Posterior cingulate gyrus (tissue), 11 donors: ENCODE results near the gene UGT1A5.

Source experiments
- DNase-seq, 10 donors: peaks; one replicate each; pipeline versions ENCODE4 v3.0.0 to v3.0.0-alpha.2; 2020 to 2021; ENCODE audit warnings: mixed read lengths in 3 of 10
- intact Hi-C: fragments of 100-400 bp; cut with DNase I; formaldehyde crosslinking; loops from one replicate; pipeline ENCODE4 v1.15.1; 2023

UGT1A5 gene

DNA sequence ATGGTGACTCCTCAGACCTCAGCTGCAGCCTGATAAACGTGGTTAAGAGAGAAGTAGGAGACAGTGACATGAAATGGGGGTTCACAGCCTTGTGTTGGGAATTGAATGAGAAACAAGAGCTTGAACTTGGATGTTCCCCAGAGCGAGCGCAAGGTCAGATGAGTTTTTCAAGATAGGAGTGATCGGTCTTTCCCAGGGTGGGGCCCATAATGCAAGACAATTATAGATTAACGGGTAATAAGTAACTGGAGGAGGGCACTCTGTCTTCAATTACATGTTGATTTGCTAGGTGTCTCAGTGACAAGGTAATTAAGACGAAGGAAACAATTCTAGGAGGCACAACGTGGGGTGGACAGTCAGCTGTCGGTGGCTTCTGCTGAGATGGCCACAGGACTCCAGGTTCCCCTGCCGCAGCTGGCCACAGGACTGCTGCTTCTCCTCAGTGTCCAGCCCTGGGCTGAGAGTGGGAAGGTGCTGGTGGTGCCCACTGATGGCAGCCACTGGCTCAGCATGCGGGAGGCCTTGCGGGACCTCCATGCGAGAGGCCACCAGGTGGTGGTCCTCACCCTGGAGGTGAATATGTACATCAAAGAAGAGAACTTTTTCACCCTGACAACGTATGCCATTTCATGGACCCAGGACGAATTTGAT, at the start of gene UGT1A5:
Gene UGT1A5 (plus strand): TSS at position 297 of the 651 bp plus-strand sequence. CDS start 85 bp downstream, at position 382.
- intact Hi-C loops: loop anchor here (5.0 kb wide), 1 partner anchor 265 kb away; no protein-coding TSS in a partner anchor
- peak in 1 of 10 donors; percentile 62 for DNase-seq

DNA sequence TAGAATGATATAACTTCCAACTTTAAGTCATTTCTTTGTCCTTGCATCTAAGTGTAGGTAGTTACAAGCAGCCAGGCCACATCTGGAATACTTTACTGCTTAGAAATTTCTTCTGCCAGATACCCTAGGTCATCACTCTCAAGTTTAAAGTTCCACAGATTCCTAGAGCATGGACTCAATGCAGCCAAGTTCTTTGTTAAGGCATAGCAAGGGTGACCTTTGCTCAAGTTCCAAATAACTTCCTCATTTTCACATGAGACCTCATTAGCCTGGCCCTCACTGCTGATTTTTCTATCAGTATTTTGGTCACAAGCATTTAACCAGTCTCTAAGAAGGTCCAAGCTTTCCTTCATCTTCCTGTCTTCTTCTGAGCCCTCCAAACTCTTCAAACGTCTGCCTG, 48.8 kb upstream of the UGT1A5 start:
- DNase-seq: no peak
- intact Hi-C loops: no loop called here

DNA sequence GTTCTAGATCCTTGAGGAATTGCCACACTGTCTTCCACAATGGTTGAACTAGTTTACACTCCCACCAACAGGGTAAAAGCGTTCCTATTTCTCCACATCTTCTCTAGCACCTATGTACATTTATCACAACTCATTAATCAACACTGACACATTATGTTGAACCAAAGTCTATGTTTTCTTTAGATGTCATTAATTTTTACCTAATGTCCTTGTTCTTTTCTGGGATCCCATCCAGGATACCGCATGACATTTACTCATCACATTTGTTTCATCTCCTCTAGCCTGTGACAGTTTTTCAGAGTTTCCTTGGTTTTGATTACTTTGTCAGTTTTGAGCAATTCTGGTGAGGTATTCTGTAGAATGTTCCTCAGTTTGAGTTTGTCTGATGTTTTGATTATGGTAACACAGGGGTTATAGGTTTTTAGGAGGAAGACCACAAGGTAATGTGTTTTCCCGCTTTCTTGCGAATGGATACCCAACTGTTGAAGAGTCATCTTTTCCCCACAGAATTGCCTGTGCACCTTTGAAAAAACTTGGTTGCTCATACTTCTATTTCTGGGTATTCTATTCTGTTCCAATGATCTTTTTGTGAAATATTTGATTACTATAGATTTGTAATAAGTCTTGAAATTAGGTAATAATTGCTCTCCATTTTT, 44.0 kb upstream of the UGT1A5 start:
- intact Hi-C loops: no loop called here
- no peak for DNase-seq

DNA sequence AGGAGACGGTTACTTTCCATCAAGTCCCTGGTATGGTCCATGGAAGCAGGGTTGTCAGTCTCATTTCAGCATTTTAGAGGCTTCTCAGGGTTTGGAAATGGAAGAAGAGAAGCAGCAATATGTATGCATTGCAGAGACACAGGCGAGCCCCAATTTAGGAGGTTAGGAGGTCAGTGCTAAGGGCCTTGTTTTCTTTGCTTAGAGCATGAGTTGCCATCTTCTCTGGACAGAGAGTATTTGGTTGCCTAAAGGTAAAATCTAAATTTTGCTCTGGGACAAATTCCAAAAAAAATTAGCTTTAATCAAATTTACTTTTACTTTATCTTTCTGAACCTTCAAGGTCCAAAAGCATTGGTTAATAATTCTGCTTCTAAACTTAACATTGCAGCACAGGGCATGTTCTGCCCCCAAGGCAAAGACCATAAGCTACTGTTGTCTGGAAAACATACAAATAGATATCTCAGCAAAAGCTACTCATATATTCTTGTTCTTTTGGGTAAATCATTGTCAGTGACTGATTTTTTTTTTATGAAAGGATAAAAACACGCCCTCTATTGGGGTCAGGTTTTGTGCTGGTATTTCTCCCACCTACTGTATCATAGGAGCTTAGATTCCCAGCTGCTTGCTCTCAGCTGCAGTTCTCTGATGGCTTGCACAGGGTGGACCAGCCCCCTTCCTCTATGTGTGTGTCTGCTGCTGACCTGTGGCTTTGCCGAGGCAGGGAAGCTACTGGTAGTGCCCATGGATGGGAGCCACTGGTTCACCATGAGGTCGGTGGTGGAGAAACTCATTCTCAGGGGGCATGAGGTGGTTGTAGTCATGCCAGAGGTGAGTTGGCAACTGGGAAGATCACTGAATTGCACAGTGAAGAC, 41.2 kb upstream of the UGT1A5 start, which contains the start of gene UGT1A9:
Gene UGT1A9 (plus strand): TSS at position 609 of the 872 bp plus-strand sequence. CDS start 37 bp downstream, at position 646.
- no peak for DNase-seq
- intact Hi-C loops: no loop called here

DNA sequence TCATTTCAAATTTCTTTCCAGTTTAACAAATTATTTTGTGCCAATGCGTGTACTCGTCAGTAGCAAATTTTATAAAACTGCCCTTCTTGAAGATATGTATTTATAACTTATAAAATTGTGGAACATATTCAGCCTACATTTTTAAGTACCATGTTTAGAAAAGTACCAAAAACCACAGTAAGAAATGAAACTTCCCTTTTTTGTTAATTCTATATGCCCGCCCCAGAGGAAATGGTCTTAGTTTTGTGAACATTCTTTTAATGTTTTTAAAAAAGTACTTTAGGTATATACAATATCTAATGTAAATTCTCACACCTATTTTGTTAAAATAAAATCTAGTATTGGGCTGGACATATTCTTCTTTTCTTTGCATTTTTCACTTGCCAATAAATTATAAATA, 39.8 kb upstream of the UGT1A5 start:
- no peak for DNase-seq
- intact Hi-C loops: no loop called here

DNA sequence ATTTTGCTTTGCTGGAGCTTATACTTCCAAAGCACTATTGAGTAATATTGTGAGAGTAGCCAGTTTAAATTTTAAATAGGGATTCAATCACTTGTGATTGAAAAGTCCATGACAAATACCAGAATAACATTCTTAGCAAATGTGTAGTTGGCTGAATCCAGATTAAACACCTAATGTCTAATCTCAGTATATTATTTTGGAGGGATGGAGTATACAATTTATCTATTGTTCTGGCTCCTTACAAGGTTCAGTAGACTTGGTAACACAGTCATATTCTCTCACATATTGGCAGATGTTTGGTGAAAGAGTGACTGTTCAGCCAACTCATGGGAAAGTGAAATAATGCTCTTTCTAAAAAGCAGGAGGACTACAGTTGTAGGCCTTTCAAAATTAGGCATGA, 38.8 kb upstream of the UGT1A5 start:
- intact Hi-C loops: no loop called here
- no peak for DNase-seq

DNA sequence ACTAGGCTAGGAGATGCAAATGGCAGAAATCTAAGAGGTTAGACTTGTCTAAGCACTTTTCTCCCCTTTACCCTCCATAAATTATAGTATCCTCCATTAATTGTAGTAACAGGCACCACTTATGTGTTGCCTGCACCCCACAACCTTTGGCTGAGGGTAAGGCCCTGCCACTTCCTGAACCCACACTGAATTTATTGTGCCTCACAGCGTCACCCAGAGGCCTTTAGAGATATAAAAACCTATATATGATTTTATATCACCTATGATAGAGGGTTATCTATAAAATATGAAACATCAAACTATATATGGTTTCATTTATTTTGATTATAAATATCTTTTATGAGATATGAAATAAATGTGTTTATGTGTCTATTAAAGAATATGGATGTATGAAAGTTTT, 38.4 kb upstream of the UGT1A5 start:
- DNase-seq: no peak
- intact Hi-C loops: no loop called here

DNA sequence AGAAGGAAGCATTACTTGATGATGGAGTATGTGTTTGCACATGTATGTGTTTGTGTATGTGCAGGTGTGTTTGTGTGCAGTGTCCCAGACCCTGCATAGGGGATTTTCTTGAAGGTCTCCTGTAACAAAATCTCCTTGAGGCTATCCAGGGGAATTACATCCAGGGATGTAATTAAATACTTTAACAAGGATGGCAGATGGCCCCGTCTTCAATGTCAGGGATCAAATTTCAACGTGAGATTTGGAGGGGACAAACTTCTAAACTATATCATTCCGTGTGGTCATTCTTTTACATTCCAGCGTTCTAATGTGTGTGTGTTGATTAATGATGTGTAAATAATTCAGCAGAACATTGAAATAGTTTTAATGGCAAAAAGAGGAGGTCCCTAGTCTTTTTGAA, 37.7 kb upstream of the UGT1A5 start:
- no peak for DNase-seq
- intact Hi-C loops: no loop called here

DNA sequence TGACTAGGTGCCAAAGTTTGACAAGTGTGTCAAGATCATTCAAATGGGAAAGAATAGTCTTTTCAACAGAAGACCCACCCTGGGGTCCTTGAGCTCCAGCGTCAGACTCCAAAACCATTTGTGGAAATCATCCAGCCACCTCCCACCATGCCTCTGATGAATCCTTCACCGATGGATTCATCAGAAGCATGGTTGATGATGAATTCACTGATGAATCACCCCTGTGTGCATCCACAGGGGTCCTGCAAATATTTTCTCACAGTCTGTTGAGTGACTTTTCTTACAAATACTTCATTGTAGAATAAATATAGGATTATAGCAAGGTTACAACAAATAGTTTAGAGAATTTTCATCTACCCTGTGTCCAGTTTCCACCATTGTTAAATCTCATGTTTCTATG, 36.7 kb upstream of the UGT1A5 start:
- intact Hi-C loops: no loop called here
- no peak for DNase-seq

DNA sequence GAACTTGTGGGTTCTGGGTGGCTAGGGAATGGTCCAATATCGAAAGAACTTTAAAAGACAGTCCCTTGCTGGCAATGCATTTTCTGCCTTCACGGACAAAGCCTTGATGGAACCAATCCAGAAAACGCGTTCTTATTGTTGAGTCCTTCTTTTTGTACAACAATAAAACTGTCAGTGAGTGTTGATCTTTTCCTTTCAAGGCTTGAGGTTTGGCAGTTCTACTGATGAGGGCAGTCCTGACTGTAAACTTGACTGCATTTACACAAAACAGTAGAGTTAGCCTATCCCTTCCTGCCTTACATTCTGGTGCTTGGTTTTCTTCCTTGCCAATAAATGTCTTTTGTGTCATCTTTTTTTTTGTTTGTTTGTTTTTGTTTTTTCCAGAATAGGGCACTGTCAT, 33.5 kb upstream of the UGT1A5 start:
- no peak for DNase-seq
- intact Hi-C loops: no loop called here

DNA sequence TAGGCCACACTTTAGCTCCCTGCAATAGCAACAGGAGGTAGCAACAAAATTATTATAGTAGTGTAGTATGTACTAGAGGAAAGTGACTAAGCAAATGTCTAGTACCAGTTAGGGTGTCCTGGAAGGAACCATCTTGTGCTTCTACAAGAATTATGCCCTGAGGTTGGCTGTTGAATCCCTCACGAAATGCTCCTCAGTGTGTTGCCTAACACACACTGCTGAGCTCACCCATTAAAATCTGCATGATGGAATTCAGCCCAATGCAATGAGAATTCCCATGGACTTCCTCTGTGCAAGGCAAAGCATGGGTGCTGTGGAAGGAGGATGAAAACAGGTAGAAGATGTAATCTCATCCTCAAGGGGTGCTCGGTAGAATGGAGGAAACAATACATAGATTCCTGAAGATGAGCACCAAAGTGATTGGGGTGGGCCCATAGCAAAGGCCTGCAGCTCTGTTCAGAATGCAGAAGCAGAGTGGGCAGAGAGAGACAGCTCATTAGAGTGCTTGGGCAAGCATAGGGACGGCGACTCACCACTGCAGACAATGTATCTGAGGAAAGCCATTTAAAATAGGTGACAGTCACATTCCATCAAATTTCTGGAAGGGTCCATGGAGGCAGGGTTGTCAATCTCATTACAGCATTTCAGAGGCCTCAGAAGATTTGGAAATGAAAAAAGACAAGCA, 32.2 kb upstream of the UGT1A5 start:
- intact Hi-C loops: no loop called here
- no peak for DNase-seq

DNA sequence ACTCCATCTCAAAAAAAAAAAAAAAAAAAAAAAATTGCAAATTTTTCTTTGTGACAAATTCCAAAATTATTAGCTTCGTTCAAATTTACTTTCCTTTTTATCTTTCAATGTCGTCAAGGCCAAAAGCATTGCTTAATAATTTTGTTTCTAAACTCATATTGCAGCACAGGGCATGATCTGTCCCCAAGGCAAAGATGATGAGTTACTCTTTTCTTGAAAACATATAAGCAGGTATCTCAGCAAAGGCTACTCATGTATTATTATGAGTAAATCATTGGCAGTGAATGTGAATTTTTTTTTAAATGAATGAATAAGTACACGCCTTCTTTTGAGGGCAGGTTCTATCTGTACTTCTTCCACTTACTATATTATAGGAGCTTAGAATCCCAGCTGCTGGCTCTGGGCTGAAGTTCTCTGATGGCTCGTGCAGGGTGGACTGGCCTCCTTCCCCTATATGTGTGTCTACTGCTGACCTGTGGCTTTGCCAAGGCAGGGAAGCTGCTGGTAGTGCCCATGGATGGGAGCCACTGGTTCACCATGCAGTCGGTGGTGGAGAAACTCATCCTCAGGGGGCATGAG, 31.1 kb upstream of the UGT1A5 start, which contains the start of gene UGT1A7:
Gene UGT1A7 (plus strand): TSS at position 381 of the 579 bp plus-strand sequence. CDS start 37 bp downstream, at position 418.
- intact Hi-C loops: no loop called here
- no peak for DNase-seq

DNA sequence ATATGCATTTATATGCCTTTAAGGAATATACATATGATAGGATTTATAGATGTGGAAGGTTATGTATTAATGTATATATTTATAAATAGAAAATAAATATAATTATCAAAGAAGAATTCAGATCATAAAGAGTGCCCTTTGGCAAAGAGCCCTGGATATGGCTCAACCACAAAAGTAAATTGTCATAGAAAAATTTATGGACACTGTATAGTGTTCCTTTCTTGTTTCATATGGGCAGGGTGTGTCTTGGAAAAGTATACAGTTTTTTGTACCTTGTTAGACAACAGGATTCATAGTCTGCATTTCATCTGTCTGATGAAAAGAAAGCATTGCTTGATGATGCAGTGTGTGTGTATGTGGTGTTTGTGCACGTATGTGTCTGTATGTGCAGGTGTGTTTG, 28.1 kb upstream of the UGT1A5 start:
- DNase-seq: no peak
- intact Hi-C loops: no loop called here

DNA sequence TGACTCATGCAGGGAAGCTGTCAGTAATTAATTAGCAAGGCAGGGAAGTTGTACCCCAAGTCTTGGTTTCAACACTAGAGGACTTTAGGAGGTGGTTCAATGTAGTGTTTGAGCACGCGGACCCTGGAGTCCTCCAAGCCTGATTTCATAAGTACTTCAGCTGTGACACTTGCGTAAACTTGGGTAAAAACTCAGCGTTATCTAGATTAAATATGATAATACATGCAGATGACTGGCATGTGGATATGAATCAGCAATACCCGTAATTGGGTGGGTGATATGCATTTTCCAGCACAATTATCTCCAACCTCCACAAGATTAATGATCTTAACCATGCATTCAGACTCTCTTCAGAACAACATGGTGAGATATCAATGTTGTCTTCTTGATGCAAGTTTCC, 25.8 kb upstream of the UGT1A5 start:
- intact Hi-C loops: no loop called here
- DNase-seq: no peak

DNA sequence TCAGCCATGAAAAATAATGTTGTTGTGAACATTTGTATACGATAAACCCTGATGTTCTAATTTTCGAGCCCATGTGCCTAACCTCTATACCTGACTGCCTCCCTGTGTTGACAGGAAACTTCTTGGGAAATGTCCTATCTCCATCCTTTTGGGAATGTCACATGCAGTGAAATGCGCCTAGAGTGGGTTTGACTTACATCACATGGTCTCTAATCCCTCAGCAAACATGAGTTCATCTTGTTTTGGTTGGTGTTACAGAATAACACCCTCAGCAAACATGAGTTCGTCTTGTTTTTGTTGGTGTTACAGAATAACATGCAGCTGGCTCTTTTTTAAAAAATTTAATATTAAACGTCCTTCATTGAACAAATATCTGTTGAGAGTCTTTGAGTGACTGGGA, 24.4 kb upstream of the UGT1A5 start:
- intact Hi-C loops: no loop called here
- no peak for DNase-seq

DNA sequence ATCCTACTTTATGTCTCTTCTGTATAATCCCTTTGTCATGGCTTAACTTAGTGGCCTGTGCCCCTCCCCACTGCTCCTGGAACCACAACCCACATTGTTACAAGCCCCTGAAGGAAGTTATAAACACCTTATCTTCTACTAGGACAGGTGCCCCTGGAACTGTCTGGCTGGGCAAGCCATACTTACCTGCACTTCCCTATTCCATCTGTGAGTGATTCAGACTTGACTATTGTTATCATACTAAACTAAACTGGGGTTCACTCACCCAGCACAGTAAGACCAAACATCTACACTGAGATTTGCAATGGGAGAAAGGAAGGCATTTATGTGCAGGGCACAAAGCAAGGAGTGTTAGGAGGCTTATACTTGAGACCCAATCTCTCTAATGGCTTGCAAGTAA, 23.7 kb upstream of the UGT1A5 start:
- intact Hi-C loops: no loop called here
- DNase-seq: no peak

DNA sequence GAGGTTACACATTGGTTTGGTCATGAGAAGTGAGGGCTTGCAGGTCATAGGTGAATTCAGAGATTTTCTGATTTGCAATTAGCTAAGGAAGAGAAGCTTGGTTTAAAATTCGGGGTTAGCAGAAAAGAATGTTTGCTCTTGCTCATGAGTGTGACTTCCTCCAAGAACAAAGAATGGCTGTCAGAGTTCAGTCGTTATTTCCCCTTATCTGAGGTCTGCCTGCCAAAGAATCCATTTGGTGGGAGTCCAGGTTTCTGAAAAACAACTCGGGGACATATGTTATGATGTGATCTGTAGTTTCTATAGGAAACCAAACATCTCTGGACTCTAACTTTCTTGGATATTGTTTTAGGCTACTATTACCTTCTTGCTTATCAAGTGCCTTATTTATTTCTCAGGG, 23.2 kb upstream of the UGT1A5 start:
- no peak for DNase-seq
- intact Hi-C loops: no loop called here

DNA sequence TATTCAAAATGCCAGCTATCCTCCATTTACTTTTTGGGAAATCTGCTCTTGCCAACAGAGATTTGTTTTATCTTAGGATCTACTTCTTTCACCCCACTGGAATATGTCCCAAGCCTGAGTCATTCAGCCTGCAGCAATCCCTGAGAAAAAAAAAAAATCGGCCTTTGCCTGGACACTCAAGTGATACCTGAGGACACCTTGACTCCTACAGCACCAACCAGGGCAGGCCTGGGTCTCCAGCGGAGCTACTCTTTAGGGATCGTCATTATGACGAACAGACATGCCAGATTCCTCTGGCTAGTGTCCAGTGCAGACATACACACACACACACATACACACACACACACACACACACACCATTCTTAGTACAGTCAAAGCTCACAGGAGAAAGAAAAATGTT, 22.3 kb upstream of the UGT1A5 start:
- intact Hi-C loops: no loop called here
- no peak for DNase-seq

DNA sequence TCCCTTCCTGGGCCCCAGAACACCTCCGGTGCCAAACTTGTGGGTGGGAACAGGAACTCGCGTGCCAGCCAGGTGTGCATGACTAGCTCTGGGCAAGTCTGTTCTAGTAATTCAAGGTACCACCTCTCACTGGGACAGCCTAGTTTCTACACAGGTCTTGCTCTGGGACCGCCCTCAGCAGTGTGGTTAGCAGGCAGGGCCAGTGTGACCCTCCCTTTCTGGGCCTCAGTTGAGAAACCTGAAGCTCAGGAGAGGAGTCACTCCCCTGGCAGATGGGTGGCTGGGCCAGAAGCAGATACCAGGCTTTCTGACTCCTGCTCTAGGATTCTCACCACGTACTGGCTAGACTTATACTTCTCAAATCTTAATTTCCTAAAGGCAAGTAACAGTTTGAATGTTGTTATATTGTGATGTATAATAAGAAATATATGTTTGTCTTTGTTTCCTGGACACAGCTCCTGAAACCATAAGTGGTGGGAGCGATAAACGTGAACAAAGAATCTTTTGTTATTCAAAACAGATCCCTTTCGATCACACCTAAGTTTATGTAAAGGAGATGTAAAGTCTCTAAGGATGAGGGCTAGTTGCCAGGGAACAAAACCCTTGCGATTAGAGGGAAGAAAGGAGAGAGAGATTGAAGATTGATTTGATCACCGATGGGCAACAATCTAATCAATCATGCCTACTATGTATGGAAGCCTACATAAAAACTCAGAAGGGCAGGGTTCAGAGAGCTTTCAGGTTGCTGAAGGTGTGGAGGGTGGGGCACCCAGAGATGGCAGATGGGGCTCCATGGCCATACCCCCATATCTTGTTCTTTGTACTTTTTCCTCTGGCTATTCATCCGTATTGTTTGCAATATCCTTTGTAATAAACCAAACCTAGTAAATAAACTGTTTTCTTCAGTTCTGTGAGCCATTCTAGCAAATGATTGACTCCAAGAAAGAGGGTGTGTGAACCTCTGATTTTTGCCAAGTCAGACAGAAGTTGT, 21.0 kb upstream of the UGT1A5 start:
- DNase-seq: no peak
- intact Hi-C loops: no loop called here
